HG02678 (cell line): ENCODE measurements around the gene CACNA1E.

ENCODE experiments used
- ATAC-seq: cut with Tn5 transposase; IDR thresholded peaks from one replicate; pipeline ENCODE4 v1.9.1; 2021; ENCODE audit warnings: mild to moderate bottlenecking, moderate library complexity; ENCODE audit not compliant: unreplicated experiment

Gene CACNA1E

DNA sequence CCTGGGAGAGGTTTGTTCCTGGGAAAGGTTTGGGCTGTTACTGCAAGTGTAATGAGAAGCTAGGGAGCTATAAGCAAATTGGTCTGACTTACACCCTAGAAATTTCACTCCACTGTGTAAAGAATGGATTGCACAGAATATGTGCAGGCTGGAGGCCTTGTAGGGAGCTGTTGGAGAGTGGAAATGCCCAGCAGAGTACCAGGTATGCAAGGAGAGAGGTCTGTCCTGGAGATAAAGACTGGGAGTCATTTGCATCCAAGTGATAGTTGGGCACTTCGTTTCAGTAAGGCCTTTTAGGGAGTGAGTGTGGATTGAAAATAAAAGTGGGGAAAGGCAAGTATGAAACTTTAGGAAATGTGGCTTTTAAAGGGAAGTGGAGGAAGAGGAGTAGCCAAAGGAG, 75.8 kb downstream of the CACNA1E start:
- ATAC-seq = no peak

DNA sequence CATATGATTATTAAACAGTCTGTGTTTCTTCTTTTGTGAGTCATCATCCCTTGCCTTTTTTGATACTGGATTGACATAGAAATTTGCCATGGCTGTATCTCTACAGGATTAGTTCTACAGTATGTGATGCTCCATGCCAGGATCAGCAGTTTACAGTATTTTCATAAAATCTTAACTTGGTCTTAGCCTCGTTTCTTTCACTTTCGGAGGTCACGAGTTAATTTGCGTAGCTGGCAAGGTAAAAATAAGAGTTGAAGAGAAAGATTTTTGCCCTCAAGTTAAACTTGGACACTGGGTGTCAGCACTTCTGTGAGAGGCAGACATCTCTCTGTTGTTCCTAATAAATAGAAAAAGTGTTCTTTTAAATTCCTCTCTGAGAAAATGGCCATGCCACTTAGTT, 79.1 kb downstream of the CACNA1E start:
- ATAC-seq = no peak

DNA sequence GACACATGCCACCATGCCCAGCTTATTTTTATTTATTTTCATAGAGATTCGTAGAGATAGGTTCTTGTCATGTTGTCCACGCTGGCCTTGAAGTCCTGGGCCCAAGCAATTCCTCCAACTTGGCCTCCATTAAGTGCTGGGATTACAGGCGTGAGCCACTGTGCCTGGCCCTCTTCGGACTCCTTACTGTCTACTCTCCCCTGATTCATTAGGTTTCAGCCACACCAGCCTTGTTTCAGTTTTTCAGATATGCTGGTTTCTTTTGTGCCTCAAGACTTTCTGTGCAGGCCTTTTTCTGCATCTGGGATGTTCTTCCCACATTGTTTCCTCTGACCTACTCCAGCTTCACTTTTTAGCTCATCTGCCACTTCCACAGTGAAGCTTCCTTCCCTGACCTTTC, 85.4 kb downstream of the CACNA1E start:
- ATAC-seq = no peak

DNA sequence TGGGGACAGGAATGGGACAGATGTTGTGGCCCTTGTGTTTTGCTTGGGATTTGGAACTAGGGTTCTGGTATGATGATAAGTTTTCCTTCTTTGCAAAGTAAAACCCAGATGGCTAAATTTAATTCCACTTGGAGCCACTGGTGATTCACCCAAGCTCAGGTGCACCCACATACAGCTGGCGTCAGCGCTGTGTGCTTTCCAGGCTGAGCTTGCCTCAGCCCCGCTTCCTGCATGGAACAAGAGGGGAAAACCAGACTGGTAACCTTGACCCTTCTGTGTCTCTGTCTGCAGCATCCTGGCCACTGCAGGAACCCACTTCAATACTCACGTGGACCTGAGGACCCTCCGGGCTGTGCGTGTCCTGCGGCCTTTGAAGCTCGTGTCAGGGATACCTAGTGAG, 94.2 kb downstream of the CACNA1E start:
- ATAC-seq = no peak

DNA sequence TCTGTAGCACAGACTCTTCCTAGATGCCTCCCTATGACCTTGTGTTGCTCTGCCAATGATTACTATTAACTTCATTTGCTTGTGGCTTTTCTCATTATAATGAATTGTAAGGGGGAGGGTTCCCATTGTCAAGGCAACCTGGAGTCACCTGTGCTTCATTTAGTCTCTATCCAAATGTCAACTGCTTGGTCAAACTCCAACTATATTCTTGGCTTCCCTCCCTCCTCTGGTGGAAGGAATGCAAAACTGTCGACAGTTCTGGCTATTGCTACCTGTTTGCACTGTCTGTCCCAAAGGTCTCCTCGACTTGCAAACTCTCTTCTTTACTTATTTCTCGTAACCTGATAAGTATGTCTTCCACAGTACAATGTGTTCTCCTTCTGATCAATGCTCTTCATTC, 100.3 kb downstream of the CACNA1E start:
- no peak for ATAC-seq

DNA sequence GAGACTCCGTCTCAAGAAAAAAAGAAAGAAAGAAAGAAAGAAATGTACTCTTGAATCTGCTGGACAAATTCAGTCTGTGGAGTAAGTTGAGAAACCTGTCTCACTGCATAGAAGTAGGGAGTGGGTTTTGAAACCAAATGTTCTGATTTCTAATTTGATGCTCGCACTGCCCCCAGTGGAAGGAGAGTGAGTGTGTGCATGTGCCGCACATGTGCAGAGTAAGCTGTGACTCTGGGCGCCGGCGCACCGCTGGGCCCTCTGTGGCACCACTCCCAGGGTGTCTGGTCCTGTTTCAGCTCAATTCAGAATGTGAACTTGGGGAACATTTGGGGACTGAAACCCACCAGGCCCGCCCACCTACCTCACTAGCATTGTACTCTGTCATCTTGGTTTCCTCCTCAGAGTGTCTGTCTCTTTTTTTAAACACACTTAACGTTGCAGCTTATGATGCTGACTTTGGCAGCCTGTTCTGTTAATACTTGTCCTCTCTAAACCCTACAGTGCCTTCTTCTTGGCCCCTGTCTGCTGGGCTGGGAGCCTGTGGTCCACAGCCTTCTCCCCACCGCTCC, 104.6 kb downstream of the CACNA1E start:
- ATAC-seq = no peak

DNA sequence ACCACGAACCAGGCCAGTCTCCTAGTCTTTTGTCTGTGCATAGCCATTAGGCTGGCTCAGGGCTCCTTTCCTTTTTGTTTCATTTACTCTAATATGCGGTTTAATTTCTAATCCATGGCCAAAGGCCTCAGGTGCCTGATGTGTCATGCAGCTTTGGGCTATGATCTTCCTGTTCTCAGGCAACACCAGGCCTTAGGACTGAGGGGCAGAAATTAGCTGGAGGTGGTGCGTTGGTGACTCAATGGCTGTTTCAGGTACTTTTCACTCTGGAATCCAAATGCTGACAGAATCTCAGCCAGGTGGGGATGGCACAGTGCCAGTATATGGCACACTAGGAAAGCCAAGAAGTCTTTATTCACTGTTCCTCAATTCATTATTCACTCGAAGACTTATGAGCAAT, 105.3 kb downstream of the CACNA1E start:
- no peak for ATAC-seq

DNA sequence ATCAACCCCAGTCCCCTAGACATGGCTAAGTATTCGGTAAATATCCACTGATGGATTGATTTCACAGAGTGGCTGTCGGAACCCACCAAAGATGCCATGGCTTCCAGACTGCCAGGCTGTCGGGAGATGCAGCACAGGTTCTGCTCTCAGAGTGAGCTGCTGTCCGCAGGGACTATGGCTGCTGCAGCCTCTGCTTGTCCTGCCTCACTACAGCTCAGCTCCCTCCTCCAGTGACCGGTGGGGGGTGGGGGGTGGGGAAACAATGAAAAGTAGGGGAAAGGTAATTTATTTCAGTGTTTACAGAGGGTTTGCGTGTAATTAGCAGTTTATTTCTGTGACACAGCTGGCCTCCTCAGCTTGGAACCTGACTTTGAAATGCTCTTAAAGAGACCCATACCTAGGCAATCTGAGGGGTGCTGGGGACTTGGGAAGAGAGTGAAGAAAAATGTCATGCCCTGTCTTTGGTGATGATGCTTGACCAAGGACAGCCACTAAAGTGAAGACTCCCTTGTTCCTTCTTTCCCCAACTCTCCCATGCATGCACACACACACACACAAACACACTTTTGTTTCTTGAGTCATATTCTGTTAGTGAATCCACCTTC, 109.0 kb downstream of the CACNA1E start:
- no peak for ATAC-seq

DNA sequence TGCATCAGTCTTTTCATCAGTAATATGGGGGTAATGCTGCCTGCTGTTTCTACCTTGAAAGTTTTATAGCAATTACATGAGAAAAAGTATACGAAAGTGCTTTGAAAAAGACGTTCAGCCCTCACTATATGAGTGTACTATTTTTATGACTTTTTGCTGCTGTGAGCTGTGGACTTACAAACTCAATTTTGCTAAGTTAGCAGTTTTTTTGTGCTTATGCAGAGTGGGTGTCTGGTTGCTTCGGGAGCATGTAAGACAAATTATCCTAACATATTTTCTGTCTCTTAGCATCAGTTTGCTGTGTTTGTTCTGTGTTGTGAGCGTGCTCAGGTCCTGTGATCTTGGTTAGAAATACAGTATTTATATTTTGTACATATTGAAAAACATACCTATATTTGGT, 109.7 kb downstream of the CACNA1E start:
- ATAC-seq = no peak

DNA sequence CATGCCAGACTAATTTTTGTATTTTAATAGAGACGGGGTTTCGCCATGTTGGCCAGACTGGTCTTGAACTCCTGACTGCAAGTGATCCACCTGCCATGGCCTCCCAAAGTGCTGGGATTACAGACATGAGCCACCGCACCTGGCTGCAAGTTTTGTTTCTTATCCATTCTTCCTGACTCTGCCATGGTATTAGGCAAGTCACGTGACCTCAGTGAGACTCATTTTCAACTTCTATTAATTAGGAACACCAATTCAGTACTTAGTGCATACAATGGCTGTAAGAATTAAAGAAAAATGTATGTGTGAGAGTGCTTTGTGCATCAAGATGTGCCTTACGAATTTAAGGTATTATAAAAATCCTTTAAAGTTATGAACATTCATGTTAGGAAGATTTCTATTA, 111.2 kb downstream of the CACNA1E start:
- ATAC-seq = no peak

DNA sequence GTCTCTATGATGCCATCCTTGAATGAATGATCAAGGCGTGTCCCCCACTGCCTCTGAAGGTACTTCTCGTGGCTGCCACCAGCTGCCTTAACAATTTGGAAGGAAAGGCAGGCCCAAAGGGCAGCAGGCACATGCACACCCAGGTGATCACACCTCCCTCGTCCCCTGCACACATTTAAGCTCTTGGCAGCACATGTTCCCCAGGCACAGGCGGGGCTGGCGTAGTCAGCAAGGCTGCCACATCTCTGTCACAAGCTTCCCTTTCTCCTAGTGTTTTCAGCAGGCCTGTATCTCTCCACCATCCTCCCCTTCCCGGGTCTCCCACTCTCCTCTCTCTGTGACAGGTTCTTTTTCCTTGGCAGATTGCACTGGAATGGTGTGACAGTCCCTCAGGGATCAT, 111.9 kb downstream of the CACNA1E start:
- ATAC-seq = no peak

DNA sequence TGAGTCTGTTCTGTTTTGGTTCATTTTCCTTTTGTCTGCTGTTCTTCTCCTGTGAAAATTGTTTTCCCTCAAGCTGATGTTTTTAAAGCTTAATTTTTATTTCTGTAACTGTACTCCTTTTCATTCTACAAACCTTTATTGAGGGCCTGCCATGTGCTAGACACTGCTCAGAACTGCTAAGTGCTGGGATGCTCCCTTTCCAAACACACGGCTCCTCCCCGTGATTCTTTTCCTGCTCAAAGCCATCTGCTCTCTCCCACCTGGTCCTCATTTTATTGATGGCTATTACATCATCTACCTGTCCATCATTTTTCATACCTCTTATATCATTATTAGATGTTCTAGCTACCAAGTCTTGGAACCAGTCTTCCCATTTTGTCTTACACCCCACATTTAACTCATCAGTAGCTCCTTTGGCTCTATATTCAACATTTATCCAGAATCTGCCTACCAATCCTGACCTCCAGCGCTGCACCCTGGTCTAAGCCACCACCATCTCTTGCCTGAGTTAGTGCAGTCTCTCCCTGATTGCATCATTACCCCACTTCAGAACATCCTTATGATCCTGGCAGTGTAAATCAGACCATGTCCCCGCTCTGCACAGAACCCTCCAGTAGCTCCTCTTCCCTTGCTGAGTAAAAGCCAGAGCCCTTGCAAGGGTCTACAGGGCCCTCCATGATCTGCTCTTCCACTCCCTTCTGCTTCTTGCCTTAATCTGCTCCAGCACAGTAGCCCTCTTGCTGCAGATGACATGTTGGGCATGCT, 118.1 kb downstream of the CACNA1E start:
- no peak for ATAC-seq

DNA sequence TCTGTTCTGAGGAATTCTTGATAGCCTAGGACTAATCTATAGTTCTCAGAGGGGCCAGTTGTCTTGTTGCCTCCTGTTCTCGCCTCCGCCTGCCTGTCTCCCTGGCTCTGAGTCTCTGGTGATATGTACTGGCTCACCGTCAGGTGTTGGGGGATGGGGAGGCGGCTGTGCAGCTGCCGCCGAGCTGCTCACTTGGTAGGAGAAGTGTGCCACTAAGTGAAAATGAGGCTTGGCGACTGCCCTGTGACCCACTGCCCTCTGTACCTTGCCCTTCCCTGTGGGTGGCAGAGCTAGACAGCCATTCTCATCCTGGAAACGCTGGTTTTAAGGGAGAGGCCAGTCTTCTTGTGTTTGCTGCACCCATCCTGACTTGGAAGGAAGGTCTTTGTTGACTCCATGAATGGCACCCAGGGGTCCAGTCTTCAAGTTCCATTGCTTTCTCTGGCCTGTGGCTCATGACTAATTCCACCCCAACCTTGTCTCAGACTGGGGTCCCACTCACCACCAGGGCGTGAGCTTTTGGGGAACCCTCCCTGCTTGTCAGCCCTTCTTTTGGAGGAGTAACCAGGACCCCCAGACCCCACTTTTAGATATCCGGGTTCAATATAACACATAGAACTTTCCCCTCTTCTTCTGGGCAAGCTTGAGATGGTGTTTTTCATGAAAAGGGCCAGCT, 120.6 kb downstream of the CACNA1E start:
- ATAC-seq = no peak

DNA sequence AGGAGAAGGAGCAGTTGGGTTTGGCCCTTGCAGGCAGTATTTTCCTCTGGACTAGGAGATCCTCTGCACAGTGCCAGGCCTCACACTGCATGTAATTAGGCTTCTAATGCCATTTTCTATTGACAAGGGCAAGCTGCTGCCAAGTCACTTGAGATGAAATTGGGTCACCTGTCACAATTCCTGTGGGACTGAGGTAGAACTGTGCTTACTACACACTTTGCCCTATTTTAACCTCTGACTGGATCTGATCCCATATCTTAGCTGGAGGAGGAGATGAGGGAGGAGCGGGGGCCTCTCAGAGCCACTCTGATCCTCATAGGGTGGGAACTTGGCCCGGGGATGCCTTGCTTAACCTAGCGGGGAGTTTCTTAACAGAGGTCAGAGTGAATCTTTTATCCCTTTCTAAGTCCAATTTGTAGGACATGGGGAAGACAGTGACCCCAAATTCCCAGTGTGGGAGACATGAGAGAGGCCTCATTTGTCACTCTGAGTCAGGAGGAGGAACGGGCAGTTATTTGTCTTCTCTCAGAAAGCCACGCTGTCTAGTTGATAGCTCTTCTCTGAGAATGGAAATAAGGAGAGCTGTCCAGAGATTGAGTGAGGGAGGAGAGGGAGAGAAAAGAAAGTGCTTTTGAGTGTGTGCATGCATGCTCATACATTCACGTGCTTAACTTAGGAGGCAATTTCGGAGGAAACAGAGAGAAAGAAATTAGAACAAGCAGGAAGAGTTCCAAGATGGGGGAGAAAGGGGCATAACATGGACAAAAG, 121.3 kb downstream of the CACNA1E start:
- ATAC-seq = no peak

DNA sequence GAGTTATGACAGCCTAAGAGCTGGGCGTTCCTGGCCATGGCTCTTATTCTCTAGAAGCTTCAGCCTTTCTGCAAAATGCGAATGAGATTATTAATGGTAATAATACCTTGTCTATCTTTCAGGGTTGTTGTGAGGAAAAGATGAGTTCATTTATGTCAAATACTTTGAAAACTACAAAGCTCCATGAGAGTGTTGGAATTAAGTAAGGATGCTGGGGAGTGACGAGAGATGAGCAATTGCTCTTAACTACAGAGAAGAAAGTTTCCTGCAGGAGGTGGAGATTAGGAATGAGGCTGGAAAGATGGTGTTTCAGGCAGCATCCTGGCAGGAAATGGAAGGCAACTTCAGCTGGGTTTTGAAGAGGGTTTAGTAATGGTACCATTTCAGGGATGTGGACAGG, 124.2 kb downstream of the CACNA1E start:
- no peak for ATAC-seq

DNA sequence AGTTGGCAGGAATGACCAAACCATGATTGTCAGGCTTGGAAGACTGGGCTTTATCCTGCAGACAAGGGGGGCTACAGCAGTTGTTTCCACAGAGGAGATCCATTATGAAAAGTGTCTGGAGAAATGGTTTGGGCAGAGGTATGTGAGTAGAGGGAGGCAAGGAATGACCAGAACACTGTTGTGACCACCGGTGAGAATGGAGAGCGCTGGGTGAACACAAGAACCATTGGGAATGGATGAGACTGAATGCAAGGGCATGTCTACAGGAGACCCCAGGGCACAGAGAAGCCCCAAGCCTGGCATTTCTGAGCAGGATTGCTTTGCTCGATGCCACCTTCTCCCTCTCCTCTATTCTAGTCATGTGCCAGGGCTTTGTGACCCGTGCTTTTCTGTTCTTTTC, 125.1 kb downstream of the CACNA1E start:
- no peak for ATAC-seq

DNA sequence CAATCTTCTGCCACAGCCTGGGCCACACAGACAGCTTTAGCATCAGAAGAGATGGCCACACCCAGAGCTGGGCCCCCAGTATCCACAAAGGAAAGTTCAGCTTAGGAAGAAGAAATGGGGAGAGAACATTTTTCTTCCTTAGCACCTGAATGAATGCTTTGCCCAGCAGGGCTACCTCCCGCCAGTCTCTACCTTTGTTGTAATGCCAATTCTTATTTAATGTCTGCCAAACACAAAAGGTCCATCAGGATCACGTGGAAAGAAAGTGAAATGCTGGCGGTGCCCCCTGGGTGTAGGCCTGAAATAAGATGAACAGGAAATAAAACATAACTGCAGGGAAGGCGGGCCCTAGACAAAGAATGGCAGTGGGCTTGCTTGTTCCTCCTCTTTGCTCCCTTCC, 125.6 kb downstream of the CACNA1E start:
- no peak for ATAC-seq

DNA sequence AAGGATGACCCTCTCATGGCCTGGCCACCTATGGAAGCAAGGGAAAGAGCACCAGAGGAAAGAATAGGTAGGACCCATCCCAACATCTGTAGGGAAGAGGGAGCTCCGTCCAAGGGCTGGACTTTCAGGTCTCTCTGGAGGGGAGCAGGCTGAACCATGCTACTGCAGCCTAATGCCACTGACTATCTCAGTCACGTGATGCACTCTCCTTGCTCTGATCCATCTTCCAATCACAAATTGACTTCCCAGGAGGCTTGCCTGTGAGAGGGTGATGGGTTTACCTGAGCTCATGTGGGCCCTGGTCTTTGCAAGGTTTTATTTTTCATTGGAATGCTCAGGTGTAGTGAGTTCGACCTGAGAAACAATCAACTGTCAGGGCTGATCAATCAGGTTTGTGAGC, 128.8 kb downstream of the CACNA1E start:
- ATAC-seq = no peak

DNA sequence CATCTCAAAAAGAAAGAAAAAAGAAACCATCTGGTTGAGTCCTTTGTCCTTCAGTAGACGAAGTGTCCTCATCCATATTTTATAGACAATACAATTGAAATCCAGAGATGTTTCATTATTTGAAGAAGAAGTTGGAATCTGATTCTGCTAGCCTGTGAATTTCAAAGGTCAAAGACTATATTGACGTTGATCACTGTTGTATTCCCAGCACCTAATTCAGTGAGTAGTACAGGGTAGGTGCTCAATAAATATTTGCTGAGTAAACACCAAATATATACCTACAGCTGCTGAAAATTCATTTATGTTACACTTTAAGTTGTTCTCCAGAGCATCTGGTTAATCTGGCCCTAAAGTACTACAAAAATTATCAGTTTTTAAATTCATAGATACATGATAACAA, 135.2 kb downstream of the CACNA1E start:
- no peak for ATAC-seq

DNA sequence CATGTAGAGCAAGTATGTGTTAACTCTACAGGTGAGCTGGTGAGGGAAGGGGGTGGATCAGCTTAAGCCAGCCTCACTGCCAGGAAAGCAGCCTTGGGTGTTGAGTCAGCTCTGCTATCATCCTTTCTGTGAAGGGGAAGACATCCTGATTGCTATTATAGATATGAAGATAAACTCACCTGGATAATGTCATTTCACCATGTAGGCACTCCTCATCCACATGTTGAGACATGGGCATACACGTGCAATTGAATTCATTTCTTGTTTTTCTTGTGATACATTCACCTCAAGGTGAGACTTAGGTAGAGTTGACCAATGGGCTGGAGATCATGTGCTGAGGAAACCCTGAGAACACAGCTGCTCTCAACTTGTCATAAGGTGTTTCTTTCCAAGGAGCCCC, 136.9 kb downstream of the CACNA1E start:
- no peak for ATAC-seq

DNA sequence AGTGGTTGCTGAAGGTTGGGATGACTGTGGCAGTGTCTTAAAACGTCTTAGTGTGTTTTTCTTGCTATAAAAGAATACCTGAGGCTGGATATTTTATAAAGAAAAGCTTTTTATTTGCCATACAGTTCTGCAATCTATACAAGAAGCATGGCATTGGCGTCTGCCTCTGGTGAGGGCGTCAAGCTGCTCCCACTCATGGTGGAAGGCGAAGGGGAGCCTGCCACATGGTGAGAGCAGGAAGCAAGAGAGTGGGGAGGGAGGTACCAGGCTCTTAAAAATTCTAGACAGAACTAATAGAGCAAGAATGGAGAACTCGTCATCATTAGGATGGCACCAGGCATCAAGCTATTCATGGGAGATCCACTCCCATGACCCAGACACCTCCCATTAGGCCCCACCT, 140.5 kb downstream of the CACNA1E start:
- no peak for ATAC-seq
